H1 (cell line): ENCODE results near the gene SLCO2A1. TPM values are rescaled to one million over a fixed set of nuclear protein-coding genes. Genes with fewer than 3 reads are reported as not detected.

Experiments used
- CTCF ChIA-PET: fragments of 300-600 bp; sonication (Branson Sonifier 250); formaldehyde crosslinking; loops from one replicate; lab custom pipeline; 2021; ENCODE audit not compliant: partially characterized antibody; lab: Charles Lee
- POLR2A ChIA-PET: fragments of 300-600 bp; sonication (Branson Sonifier 250); formaldehyde crosslinking; loops from one replicate; lab custom pipeline; 2021; ENCODE audit warnings: inconsistent platforms; ENCODE audit not compliant: partially characterized antibody; lab: Charles Lee
- DNase-seq, 2 experiments: peaks; one replicate each; pipeline versions ENCODE4 v3.0.0 to v3.0.0-alpha.2; 2010 to 2022; ENCODE audit warnings: low spot score in 2 of 2, low read depth in 1 of 2, mixed read lengths in 1 of 2
- FAIRE-seq: peaks from 2 replicates; lab custom pipeline; 2011; peaks lifted over from hg19 to GRCh38; lab: Jason Lieb, UNC
- H2AFZ ChIP-seq: 2 replicates; pipeline ENCODE4 v1.8.1; 2012; ENCODE audit warnings: low read length, inconsistent platforms
- H2AK5ac ChIP-seq: 2 replicates; pipeline ENCODE4 v1.6.1; 2013; ENCODE audit warnings: low read depth, low read length
- H2BK120ac ChIP-seq: replicated peaks from 2 replicates; pipeline ENCODE3; 2013; ENCODE audit warnings: low read depth, low read length, inconsistent platforms
- H2BK12ac ChIP-seq: 2 replicates; pipeline ENCODE4 v1.6.1; 2013; ENCODE audit warnings: low read depth, low read length
- H2BK15ac ChIP-seq: 2 replicates; pipeline ENCODE4 v1.6.1; 2013; ENCODE audit warnings: low read length
- H2BK20ac ChIP-seq: 2 replicates; pipeline ENCODE4 v1.6.1; 2013; ENCODE audit warnings: low read length
- H2BK5ac ChIP-seq: 2 replicates; pipeline ENCODE4 v1.6.1; 2013; ENCODE audit warnings: low read depth, low read length
- H3K14ac ChIP-seq: 2 replicates; pipeline ENCODE4 v1.6.1; 2013; ENCODE audit warnings: inconsistent platforms; ENCODE audit not compliant: insufficient read length
- H3K18ac ChIP-seq: 2 replicates; pipeline ENCODE4 v1.6.1; 2013; ENCODE audit warnings: low read length; ENCODE audit errors: extremely low read depth
- H3K23ac ChIP-seq: 2 replicates; pipeline ENCODE4 v1.6.1; 2013; ENCODE audit warnings: inconsistent platforms; ENCODE audit not compliant: insufficient read length
- H3K23me2 ChIP-seq: 2 replicates; pipeline ENCODE4 v1.6.1; 2013; ENCODE audit warnings: low read depth, low read length
- H3K27ac ChIP-seq: 2 replicates; pipeline ENCODE4 v1.6.1; 2011; ENCODE audit warnings: low read depth, low read length, inconsistent platforms
- H3K27me3 ChIP-seq, 4 experiments: replicated peaks in 1 of 4; 1 replicate in 1 of 4; 2 replicates in 3 of 4; pipeline versions ENCODE4 v1.6.1 to v1.8.1; 2011 to 2013; ENCODE audit warnings: low read length in 3 of 4, mild to moderate bottlenecking in 3 of 4, inconsistent platforms in 2 of 4, mixed read lengths in 2 of 4, moderate library complexity in 1 of 4; ENCODE audit not compliant: control insufficient read depth in 3 of 4, insufficient read depth in 3 of 4; ENCODE audit errors: extremely low read depth in 1 of 4
- H3K36me3 ChIP-seq, 4 experiments: 2 replicates each; pipeline versions ENCODE4 v1.6.1 to v1.8.1; 2011 to 2013; ENCODE audit warnings: mild to moderate bottlenecking in 4 of 4, low read length in 3 of 4, moderate library complexity in 2 of 4, control low read depth in 1 of 4, inconsistent platforms in 1 of 4; ENCODE audit not compliant: insufficient read depth in 4 of 4, control insufficient read depth in 2 of 4
- H3K4ac ChIP-seq: replicated peaks from 2 replicates; pipeline ENCODE3; 2013; ENCODE audit warnings: low read length, low read depth, mixed read lengths, inconsistent platforms; ENCODE audit not compliant: insufficient read length
- H3K4me1 ChIP-seq, 4 experiments: replicated peaks in 1 of 4; 1 replicate in 1 of 4; 2 replicates in 3 of 4; pipeline versions ENCODE4 v1.6.1 to v1.8.1; 2011 to 2013; ENCODE audit warnings: low read length in 3 of 4, inconsistent platforms in 2 of 4, mixed read lengths in 1 of 4; ENCODE audit not compliant: insufficient read depth in 4 of 4, control insufficient read depth in 3 of 4
- H3K4me2 ChIP-seq, 2 experiments: 2 replicates each; pipeline versions ENCODE4 v1.6.1 to v1.8.1; 2011 to 2013; ENCODE audit warnings: low read depth in 2 of 2, low read length in 2 of 2, control low read depth in 1 of 2, inconsistent platforms in 1 of 2, mild to moderate bottlenecking in 1 of 2; ENCODE audit not compliant: insufficient read depth in 1 of 2
- H3K4me3 ChIP-seq, 4 experiments: fragments of 200-600, 300-600 bp in 1 of 4; sonication (generic), shearing (Covaris generic), sonication (Bioruptor Twin) in 1 of 4; 2 replicates each; pipeline versions ENCODE4 v1.5.1 to v1.8.1; 2011 to 2016; ENCODE audit warnings: low read length in 4 of 4, low read depth in 3 of 4, control low read depth in 2 of 4, inconsistent platforms in 2 of 4, mild to moderate bottlenecking in 2 of 4, mixed read lengths in 1 of 4, moderate library complexity in 1 of 4; ENCODE audit not compliant: insufficient read depth in 2 of 4; ENCODE audit errors: extremely low read depth in 1 of 4
- H3K56ac ChIP-seq: replicated peaks from 2 replicates; pipeline ENCODE3; 2013; ENCODE audit warnings: low read depth, mild to moderate bottlenecking, mixed read lengths, low read length, inconsistent platforms; ENCODE audit not compliant: insufficient read length
- H3K79me1 ChIP-seq: 2 replicates; pipeline ENCODE4 v1.6.1; 2013; ENCODE audit warnings: low read depth, low read length, control low read depth
- H3K79me2 ChIP-seq, 2 experiments: 2 replicates each; pipeline versions ENCODE4 v1.6.1 to v1.8.1; 2012 to 2013; ENCODE audit warnings: low read length in 2 of 2, mild to moderate bottlenecking in 2 of 2, inconsistent platforms in 1 of 2; ENCODE audit not compliant: insufficient read depth in 2 of 2, control insufficient read depth in 1 of 2
- H3K9ac ChIP-seq, 4 experiments: replicated peaks in 1 of 4; 1 replicate in 1 of 4; 2 replicates in 3 of 4; pipeline versions ENCODE4 v1.6.1 to v1.8.1; 2011 to 2013; ENCODE audit warnings: low read depth in 3 of 4, low read length in 3 of 4, control low read depth in 2 of 4, mild to moderate bottlenecking in 2 of 4, moderate library complexity in 2 of 4, inconsistent platforms in 1 of 4; ENCODE audit errors: extremely low read depth in 1 of 4
- H3K9me3 ChIP-seq, 2 experiments: 2 replicates each; pipeline versions ENCODE4 v1.6.1 to v1.8.1; 2012 to 2013; ENCODE audit warnings: mild to moderate bottlenecking in 2 of 2, moderate library complexity in 2 of 2, control low read depth in 1 of 2, inconsistent platforms in 1 of 2, low read depth in 1 of 2, low read length in 1 of 2, mixed read lengths in 1 of 2; ENCODE audit not compliant: insufficient read depth in 2 of 2
- H4K20me1 ChIP-seq, 2 experiments: replicated peaks in 1 of 2; 2 replicates each; pipeline versions ENCODE3 to v1.8.1; 2011 to 2013; ENCODE audit warnings: inconsistent platforms in 2 of 2, low read length in 2 of 2, mild to moderate bottlenecking in 1 of 2; ENCODE audit not compliant: insufficient read depth in 2 of 2, control insufficient read depth in 1 of 2
- H4K5ac ChIP-seq: 2 replicates; pipeline ENCODE4 v1.6.1; 2013; ENCODE audit warnings: low read length, low read depth, mixed read lengths, inconsistent platforms; ENCODE audit not compliant: insufficient read length
- H4K8ac ChIP-seq: 2 replicates; pipeline ENCODE4 v1.8.0; 2013; ENCODE audit warnings: mild to moderate bottlenecking, moderate library complexity, low read length, inconsistent platforms; ENCODE audit not compliant: insufficient read depth; ENCODE audit errors: extremely low read depth
- H4K91ac ChIP-seq: replicated peaks from 2 replicates; pipeline ENCODE3; 2013; ENCODE audit warnings: low read length, mixed read lengths, inconsistent platforms; ENCODE audit not compliant: insufficient read length
- RAD21 ChIP-seq, 2 experiments: IDR thresholded peaks in 1 of 2; conservative IDR thresholded peaks in 1 of 2; 2 replicates each; pipeline ENCODE4 v1.6.1; 2011; ENCODE audit warnings: low read depth in 2 of 2, low read length in 2 of 2, improper control_type of control experiment in 1 of 2, inconsistent platforms in 1 of 2, mild to moderate bottlenecking in 1 of 2, moderate library complexity in 1 of 2
- TAF1 ChIP-seq: IDR thresholded peaks from 2 replicates; pipeline ENCODE4 v1.6.1; 2011; ENCODE audit warnings: mild to moderate bottlenecking, low read depth, low read length
- WGBS, 2 experiments: shearing (Covaris generic) in 1 of 2; methylation state at CpG; one replicate each; pipeline versions ENCODE4 v1.1.6 to v1.1.7; 2013 to 2015; ENCODE audit warnings: low lambda C conversion rate in 2 of 2, mixed read lengths in 2 of 2, inconsistent platforms in 1 of 2, low coverage in 1 of 2, missing lambda C conversion rate in 1 of 2; ENCODE audit not compliant: insufficient replicate concordance in 2 of 2, insufficient coverage in 1 of 2, insufficient read length in 1 of 2; ENCODE audit errors: extremely low coverage in 1 of 2, missing lambda C conversion rate in 1 of 2; 5-methylcytosine and 5-hydroxymethylcytosine counted together
- polyA plus RNA-seq, 7 experiments: library from polyadenylated mRNA; depleted of rRNA in 3 of 7; stranded (reverse) in 5 of 7; unstranded in 2 of 7; fragments of >200 nt in 5 of 7; fragments of 200-250 nt in 2 of 7; gene quantifications; 1 replicate in 5 of 7; 2 replicates in 1 of 7; 4 replicates in 1 of 7; pipeline versions ENCODE4 v1.2.1 to v1.2.3, GENCODE V29; 2011 to 2013; ENCODE audit warnings: missing spikeins in 2 of 7, mixed read lengths in 2 of 7
- total RNA-seq: library from RNA; stranded (reverse); fragmentation: NEBNext Ultra II Directional; extraction: Animal tissue kit (Norgen Biotek cat#: 25700); gene quantifications from 2 replicates; pipeline ENCODE4 v1.2.1, GENCODE V29; 2021

The SLCO2A1 gene
- total and polyA plus RNA-seq, 2 of the 8 experiments (the other 6 are each of a cell fraction or from before 2014, with no cell fraction given) = 1.1 to 2.3 TPM

- H3K4me1 ChIP-seq = no peaks in the 10 kb centered on the region
- FAIRE-seq = no peak
- H3K4ac ChIP-seq = no peak overlapping the region
- no peak overlapping the region for H2BK5ac ChIP-seq
- H3K9ac ChIP-seq = no peak overlapping the region
- no peaks in the 10 kb centered on the region for H3K9me3 ChIP-seq
- no peak overlapping the region for H2AK5ac ChIP-seq
- no peak overlapping the region for H3K4me2 ChIP-seq
- H2AFZ ChIP-seq = no peak overlapping the region
- no peak overlapping the region for H3K14ac ChIP-seq
- H3K27ac ChIP-seq = no peak overlapping the region
- H3K79me1 ChIP-seq = no peaks in the 10 kb centered on the region
- DNase-seq = peak in 1 of 2 experiments; percentile 37
- H4K91ac ChIP-seq = no peak overlapping the region
- H4K5ac ChIP-seq = no peak overlapping the region
- TF ChIP-seq RAD21 (IDR thresholded peaks at IDR 0.05 in 1 of 2, conservative IDR thresholded peaks at IDR 0.05 in 1 of 2; ENCODE audit: low read depth in 2 of 2, low read length in 2 of 2) (peak in 1 of 2 experiments; percentile 35; a peak in 2 of 4 replicates), TAF1 (no peak)
- no peaks in the 10 kb centered on the region for H3K79me2 ChIP-seq
- no peak overlapping the region for H2BK12ac ChIP-seq
- H3K23ac ChIP-seq = no peak overlapping the region
- CTCF ChIA-PET = interaction anchor here (0.7 to 1.6 kb wide), 4 partner anchors 85 to 153 kb away, joined by 3 to 5 read pairs (median 3); no protein-coding TSS in a partner anchor
- 80% methylated on average over 9 of the region's 9 CpGs; no CpG with 5 or more reads in 1 of the 2 experiments for WGBS, 2 experiments
- POLR2A ChIA-PET = no interaction called here
- peaks cover 5% of the 10 kb centered on the region; the same call in 1 of the 2 replicates for H3K23me2 ChIP-seq
- no peak overlapping the region for H3K56ac ChIP-seq
- H4K8ac ChIP-seq = no peak overlapping the region
- no peak overlapping the region for H3K4me3 ChIP-seq
- no peaks in the 10 kb centered on the region for H3K36me3 ChIP-seq
- no peak overlapping the region for H3K18ac ChIP-seq
- no peaks in the 10 kb centered on the region for H3K27me3 ChIP-seq
- H2BK20ac ChIP-seq = no peak overlapping the region
- H2BK15ac ChIP-seq = no peak overlapping the region
- no peak overlapping the region for H2BK120ac ChIP-seq
- H4K20me1 ChIP-seq = no peaks in the 10 kb centered on the region
Observed at GRCh38 chr3:134059671-134060560, 30.2 kb upstream of the SLCO2A1 start.
